Activated CD4-positive, alpha-beta memory T cell treated with anti-CD3 and anti-CD28 coated beads for 36 hours (primary cell): ENCODE data around the gene KCND3. TPM values are rescaled to one million over a fixed set of nuclear protein-coding genes. Genes with fewer than 3 reads are reported as not detected.

Experiments
- CTCF ChIA-PET: fragments of 350-600 bp; sonication (Branson Sonifier 250); formaldehyde crosslinking; loops from one replicate; lab custom pipeline; 2021; ENCODE audit warnings: antibody characterized with exemption, inconsistent platforms; lab: Charles Lee
- POLR2A ChIA-PET: fragments of 350-600 bp; sonication (Branson Sonifier 250); formaldehyde crosslinking; loops from one replicate; lab custom pipeline; 2021; ENCODE audit warnings: antibody characterized with exemption; lab: Charles Lee
- DNase-seq: peaks from one replicate; pipeline ENCODE4 v3.0.0-alpha.2; 2020
- H3K27ac Mint-ChIP-seq: one replicate; pipeline ENCODE4 v1.8.0; 2021; ENCODE audit warnings: mixed read lengths
- H3K27me3 Mint-ChIP-seq: one replicate; pipeline ENCODE4 v1.8.0; 2021; ENCODE audit warnings: mixed read lengths
- H3K36me3 Mint-ChIP-seq: one replicate; pipeline ENCODE4 v1.8.0; 2021; ENCODE audit warnings: mixed read lengths
- H3K4me1 Mint-ChIP-seq: one replicate; pipeline ENCODE4 v1.8.0; 2021; ENCODE audit warnings: low read depth, mixed read lengths
- H3K4me3 Mint-ChIP-seq: one replicate; pipeline ENCODE4 v1.8.0; 2021; ENCODE audit warnings: mild to moderate bottlenecking, mixed read lengths
- H3K9me3 Mint-ChIP-seq: one replicate; pipeline ENCODE4 v1.8.0; 2021; ENCODE audit warnings: mixed read lengths
- intact Hi-C: fragments of 100-400 bp; cut with micrococcal nuclease; formaldehyde crosslinking; loops from one replicate; pipeline ENCODE4 v1.15.1; 2023
- total RNA-seq, 2 experiments: library from RNA; stranded (reverse); gene quantifications; one replicate each; pipeline ENCODE4 v1.2.3, GENCODE V29; 2021

Gene KCND3
- total RNA-seq, 2 experiments from 2014 or later, result not detected

GRCh38 chr1:111762332-111762731 is 227.1 kb downstream of the KCND3 start:
- CTCF ChIA-PET, result interaction anchor here (0.6 kb wide), 1 partner anchor 254 kb away, joined by 3 read pairs; no protein-coding TSS in a partner anchor
- intact Hi-C loops, result no loop called here
- POLR2A ChIA-PET, result no interaction called here
- no peaks in the 10 kb centered on the region for H3K9me3 Mint-ChIP-seq
- DNase-seq, result no peak
- peaks cover 56% of the 10 kb centered on the region for H3K36me3 Mint-ChIP-seq
- H3K27ac Mint-ChIP-seq, result no peak overlapping the region
- no peak overlapping the region for H3K4me3 Mint-ChIP-seq
- H3K4me1 Mint-ChIP-seq, result peaks cover 26% of the 10 kb centered on the region
- no peaks in the 10 kb centered on the region for H3K27me3 Mint-ChIP-seq

- peaks cover 32% of the 10 kb centered on the region for H3K4me1 Mint-ChIP-seq
- H3K9me3 Mint-ChIP-seq, result no peaks in the 10 kb centered on the region
- H3K27ac Mint-ChIP-seq, result no peak overlapping the region
- ChIA-PET POLR2A (no interaction called here), CTCF (interaction anchor here (1.0 kb wide), 1 partner anchor 10 kb away, joined by 3 read pairs; no protein-coding TSS in a partner anchor)
- intact Hi-C loops, result no loop called here
- H3K27me3 Mint-ChIP-seq, result no peaks in the 10 kb centered on the region
- H3K4me3 Mint-ChIP-seq, result no peak overlapping the region
- peaks cover 52% of the 10 kb centered on the region for H3K36me3 Mint-ChIP-seq
- no peak for DNase-seq
Measured at GRCh38 chr1:111761717-111762116, 227.8 kb downstream of the KCND3 start.

- peaks cover 40% of the 10 kb centered on the region for H3K4me1 Mint-ChIP-seq
- DNase-seq, result no peak
- ChIA-PET POLR2A (no interaction called here), CTCF (interaction anchor here (1.0 kb wide), 2 partner anchors 10 to 250 kb away, joined by 4 read pairs; no protein-coding TSS in a partner anchor)
- H3K4me3 Mint-ChIP-seq, result no peak overlapping the region
- no peak overlapping the region for H3K27ac Mint-ChIP-seq
- H3K36me3 Mint-ChIP-seq, result peaks cover 32% of the 10 kb centered on the region
- H3K27me3 Mint-ChIP-seq, result no peaks in the 10 kb centered on the region
- intact Hi-C loops, result loop anchor here (5.0 kb wide), 5 partner anchors 106 to 876 kb away; partner anchors contain the start of genes DENND2D and RAP1A
- no peaks in the 10 kb centered on the region for H3K9me3 Mint-ChIP-seq
Measured at GRCh38 chr1:111758373-111758772, 231.1 kb downstream of the KCND3 start.

- peaks cover 38% of the 10 kb centered on the region for H3K4me1 Mint-ChIP-seq
- peak overlapping the region; percentile 84 for H3K4me3 Mint-ChIP-seq
- H3K36me3 Mint-ChIP-seq, result peaks cover 17% of the 10 kb centered on the region
- peak overlapping the region; percentile 97 for H3K27ac Mint-ChIP-seq
- CTCF ChIA-PET, result interaction anchor here (0.9 to 3.9 kb wide), 9 partner anchors 9 to 314 kb away, joined by 3 to 30 read pairs (median 8); partner anchors contain the start of genes ADORA3 and TMIGD3
- POLR2A ChIA-PET, result interaction anchor here (1.6 kb wide), 1 partner anchor 248 kb away, joined by 5 read pairs; no protein-coding TSS in a partner anchor
- intact Hi-C loops, result loop anchor here (5.0 kb wide), 5 partner anchors 104 to 874 kb away; partner anchors contain the start of genes DENND2D and RAP1A
- no peaks in the 10 kb centered on the region for H3K9me3 Mint-ChIP-seq
- no peak for DNase-seq
- H3K27me3 Mint-ChIP-seq, result no peaks in the 10 kb centered on the region
Measured at GRCh38 chr1:111756124-111756513, 233.3 kb downstream of the KCND3 start.

GRCh38 chr1:111755331-111756123 is 233.9 kb downstream of the KCND3 start, which contains the start of gene DDX20:
Gene DDX20 (plus strand): TSS chr1:111755901. CDS start chr1:111755925, 24 bp downstream.
- Mint-ChIP-seq H3K4me1 (peaks cover 35% of the 10 kb centered on the region), H3K9me3 (no peaks in the 10 kb centered on the region), H3K4me3 (peak within 1 kb of the TSS; percentile 84), H3K36me3 (peaks cover 12% of the 10 kb centered on the region), H3K27ac (peak within 1 kb of the TSS; percentile 97), H3K27me3 (no peaks in the 10 kb centered on the region)
- intact Hi-C loops, result loop anchor here (1.0 to 5.0 kb wide), 11 partner anchors 16 to 1083 kb away; partner anchors contain the start of genes ATP5PB, DENND2D, INKA2 and RAP1A
- ChIA-PET POLR2A (interaction anchor here (1.2 to 1.7 kb wide), 4 partner anchors 17 to 308 kb away, joined by 3 to 12 read pairs (median 6); partner anchors contain the start of gene INKA2), CTCF (interaction anchor here (0.7 to 3.9 kb wide), 23 partner anchors 9 to 317 kb away, joined by 3 to 30 read pairs (median 5); partner anchors contain the start of genes ADORA3, ATP5PB, INKA2 and RAP1A)
- peak; percentile 96 for DNase-seq

GRCh38 chr1:111754984-111755330 is 234.5 kb downstream of the KCND3 start:
- peaks cover 8% of the 10 kb centered on the region for H3K36me3 Mint-ChIP-seq
- H3K9me3 Mint-ChIP-seq, result no peaks in the 10 kb centered on the region
- peak overlapping the region; percentile 97 for H3K27ac Mint-ChIP-seq
- ChIA-PET POLR2A (interaction anchor here (1.2 to 1.7 kb wide), 3 partner anchors 16 to 308 kb away, joined by 3 to 12 read pairs (median 8); partner anchors contain the start of gene INKA2), CTCF (interaction anchor here (0.7 to 3.9 kb wide), 20 partner anchors 8 to 317 kb away, joined by 3 to 30 read pairs (median 5); partner anchors contain the start of genes ATP5PB, INKA2 and RAP1A)
- peak overlapping the region; percentile 84 for H3K4me3 Mint-ChIP-seq
- intact Hi-C loops, result loop anchor here (1.0 to 5.0 kb wide), 11 partner anchors 16 to 1083 kb away; partner anchors contain the start of genes ATP5PB, DENND2D, INKA2 and RAP1A
- peak; percentile 55 for DNase-seq
- H3K4me1 Mint-ChIP-seq, result peaks cover 32% of the 10 kb centered on the region
- H3K27me3 Mint-ChIP-seq, result no peaks in the 10 kb centered on the region

- POLR2A ChIA-PET, result no interaction called here
- Mint-ChIP-seq H3K27ac (no peak overlapping the region), H3K9me3 (no peaks in the 10 kb centered on the region), H3K4me3 (no peak overlapping the region), H3K4me1 (peaks cover 14% of the 10 kb centered on the region), H3K36me3 (no peaks in the 10 kb centered on the region), H3K27me3 (no peaks in the 10 kb centered on the region)
- intact Hi-C loops, result no loop called here
- CTCF ChIA-PET, result interaction anchor here (0.8 to 7.7 kb wide), 8 partner anchors 10 to 314 kb away, joined by 3 to 68 read pairs (median 6); partner anchors contain the start of gene INKA2
- DNase-seq, result no peak
Measured at GRCh38 chr1:111751906-111752575, 237.4 kb downstream of the KCND3 start.

GRCh38 chr1:111750856-111751255 is 238.6 kb downstream of the KCND3 start:
- Mint-ChIP-seq H3K27ac (no peak overlapping the region), H3K4me3 (no peak overlapping the region), H3K9me3 (no peaks in the 10 kb centered on the region), H3K36me3 (no peaks in the 10 kb centered on the region), H3K4me1 (peaks cover 8% of the 10 kb centered on the region), H3K27me3 (no peaks in the 10 kb centered on the region)
- ChIA-PET POLR2A (no interaction called here), CTCF (interaction anchor here (0.8 to 7.7 kb wide), 9 partner anchors 10 to 269 kb away, joined by 3 to 68 read pairs (median 4); partner anchors contain the start of gene INKA2)
- DNase-seq, result no peak
- intact Hi-C loops, result no loop called here

- no peaks in the 10 kb centered on the region for H3K36me3 Mint-ChIP-seq
- H3K4me3 Mint-ChIP-seq, result no peak overlapping the region
- H3K4me1 Mint-ChIP-seq, result peaks cover 5% of the 10 kb centered on the region
- intact Hi-C loops, result no loop called here
- DNase-seq, result no peak
- POLR2A ChIA-PET, result interaction anchor here (0.6 kb wide), 1 partner anchor 32 kb away, joined by 4 read pairs; no protein-coding TSS in a partner anchor
- H3K9me3 Mint-ChIP-seq, result no peaks in the 10 kb centered on the region
- CTCF ChIA-PET, result interaction anchor here (0.7 to 7.7 kb wide), 4 partner anchors 13 to 268 kb away, joined by 3 to 84 read pairs (median 47); partner anchors contain the start of gene INKA2
- H3K27ac Mint-ChIP-seq, result no peak overlapping the region
- no peaks in the 10 kb centered on the region for H3K27me3 Mint-ChIP-seq
Measured at GRCh38 chr1:111749628-111750027, 239.8 kb downstream of the KCND3 start.

- CTCF ChIA-PET, result interaction anchor here (0.7 to 7.7 kb wide), 32 partner anchors 7 to 307 kb away, joined by 3 to 84 read pairs (median 5); partner anchors contain the start of genes ATP5PB, DDX20, INKA2 and WDR77
- Mint-ChIP-seq H3K27me3 (no peaks in the 10 kb centered on the region), H3K9me3 (no peaks in the 10 kb centered on the region), H3K4me1 (peaks cover 3% of the 10 kb centered on the region), H3K36me3 (no peaks in the 10 kb centered on the region), H3K27ac (no peak overlapping the region), H3K4me3 (no peak overlapping the region)
- intact Hi-C loops, result loop anchor here (1.0 to 2.0 kb wide), 3 partner anchors 33 to 267 kb away; no protein-coding TSS in a partner anchor
- DNase-seq, result no peak
- POLR2A ChIA-PET, result no interaction called here
Measured at GRCh38 chr1:111747947-111748346, 241.5 kb downstream of the KCND3 start.

- no peaks in the 10 kb centered on the region for H3K27me3 Mint-ChIP-seq
- no peaks in the 10 kb centered on the region for H3K36me3 Mint-ChIP-seq
- intact Hi-C loops, result loop anchor here (1.0 to 2.0 kb wide), 3 partner anchors 33 to 266 kb away; no protein-coding TSS in a partner anchor
- H3K27ac Mint-ChIP-seq, result no peak overlapping the region
- ChIA-PET POLR2A (interaction anchor here (0.9 kb wide), 1 partner anchor 240 kb away, joined by 3 read pairs; no protein-coding TSS in a partner anchor), CTCF (interaction anchor here (0.7 to 7.7 kb wide), 36 partner anchors 8 to 533 kb away, joined by 3 to 84 read pairs (median 5); partner anchors contain the start of genes ATP5PB, DDX20, INKA2 and WDR77)
- DNase-seq, result peak; percentile 80
- H3K9me3 Mint-ChIP-seq, result no peaks in the 10 kb centered on the region
- H3K4me1 Mint-ChIP-seq, result peaks cover 3% of the 10 kb centered on the region
- no peak overlapping the region for H3K4me3 Mint-ChIP-seq
Measured at GRCh38 chr1:111747282-111747734, 242.2 kb downstream of the KCND3 start.
